Astrocyte (in vitro differentiated cells and primary cell): ENCODE measurements around the gene EML6. TPM values are rescaled to one million over a fixed set of nuclear protein-coding genes. Genes with fewer than 3 reads are reported as not detected.

Experiments
- DNase-seq: peaks from one replicate; pipeline ENCODE4 v3.0.0-alpha.2; 2010; ENCODE audit warnings: low read depth
- FAIRE-seq: peaks from 2 replicates; lab custom pipeline; 2011; peaks lifted over from hg19 to GRCh38; lab: Jason Lieb, UNC
- H2AFZ ChIP-seq: 2 replicates; pipeline ENCODE4 v1.6.0; 2012; ENCODE audit warnings: low read depth, low read length, inconsistent platforms
- H3K27ac ChIP-seq: 2 replicates; pipeline ENCODE4 v1.5.1; 2011; ENCODE audit warnings: low read depth, low read length, inconsistent platforms
- H3K27me3 ChIP-seq: 2 replicates; pipeline ENCODE4 v1.6.0; 2011; ENCODE audit warnings: low read length, inconsistent platforms; ENCODE audit not compliant: insufficient read depth
- H3K36me3 ChIP-seq: 2 replicates; pipeline ENCODE4 v1.5.1; 2011; ENCODE audit warnings: low read length, inconsistent platforms; ENCODE audit not compliant: insufficient read depth
- H3K4me1 ChIP-seq: 2 replicates; pipeline ENCODE4 v1.5.1; 2011; ENCODE audit warnings: low read length, inconsistent platforms; ENCODE audit not compliant: insufficient read depth
- H3K4me2 ChIP-seq: 2 replicates; pipeline ENCODE4 v1.6.0; 2012; ENCODE audit warnings: low read length, inconsistent platforms
- H3K4me3 ChIP-seq: 2 replicates; pipeline ENCODE4 v1.5.1; 2011; ENCODE audit warnings: low read depth, mild to moderate bottlenecking, low read length, inconsistent platforms; ENCODE audit not compliant: insufficient read depth
- H3K79me2 ChIP-seq: 2 replicates; pipeline ENCODE4 v1.6.0; 2012; ENCODE audit warnings: mild to moderate bottlenecking, low read length, inconsistent platforms; ENCODE audit not compliant: insufficient read depth
- H3K9ac ChIP-seq: 2 replicates; pipeline ENCODE4 v1.6.0; 2012; ENCODE audit warnings: mild to moderate bottlenecking, low read length, inconsistent platforms
- H3K9me3 ChIP-seq: 2 replicates; pipeline ENCODE4 v1.5.1; 2012; ENCODE audit warnings: low read depth, mild to moderate bottlenecking, low read length, inconsistent platforms; ENCODE audit not compliant: insufficient read depth
- H4K20me1 ChIP-seq: 2 replicates; pipeline ENCODE4 v1.6.0; 2012; ENCODE audit warnings: low read length, inconsistent platforms; ENCODE audit not compliant: insufficient read depth
- H3K27ac Mint-ChIP-seq: one replicate; pipeline ENCODE4 v1.8.0; 2021; ENCODE audit warnings: mild to moderate bottlenecking, mixed read lengths; ENCODE audit not compliant: unreplicated experiment
- H3K27me3 Mint-ChIP-seq: one replicate; pipeline ENCODE4 v1.8.0; 2021; ENCODE audit warnings: low read depth, mixed read lengths; ENCODE audit not compliant: unreplicated experiment
- H3K36me3 Mint-ChIP-seq: one replicate; pipeline ENCODE4 v1.8.0; 2021; ENCODE audit warnings: low read depth, mixed read lengths; ENCODE audit not compliant: unreplicated experiment
- H3K4me1 Mint-ChIP-seq: one replicate; pipeline ENCODE4 v1.8.0; 2021; ENCODE audit warnings: low read depth, mixed read lengths; ENCODE audit not compliant: unreplicated experiment
- H3K4me3 Mint-ChIP-seq: one replicate; pipeline ENCODE4 v1.8.0; 2021; ENCODE audit warnings: mild to moderate bottlenecking, moderate library complexity, mixed read lengths; ENCODE audit not compliant: unreplicated experiment
- H3K9me3 Mint-ChIP-seq: one replicate; pipeline ENCODE4 v1.8.0; 2021; ENCODE audit warnings: mild to moderate bottlenecking, mixed read lengths; ENCODE audit not compliant: unreplicated experiment
- EZH2 ChIP-seq: IDR thresholded peaks from 2 replicates; pipeline ENCODE4 v1.6.1; 2012; ENCODE audit warnings: mild to moderate bottlenecking, low read length, inconsistent platforms; ENCODE audit not compliant: insufficient read depth
- total RNA-seq: library from RNA; stranded (reverse); gene quantifications from 2 replicates; pipeline ENCODE4 v1.2.1, GENCODE V29; 2021
- TF ChIP-seq, protein P1 (sequence below): IDR thresholded peaks from 2 replicates; pipeline ENCODE4 v1.5.1; 2011; ENCODE audit warnings: low read depth, mild to moderate bottlenecking, inconsistent platforms, low read length, moderate library complexity; ENCODE audit not compliant: insufficient read depth

EML6 gene
- total RNA-seq, 1 donor from 2014 or later, result 0.23 TPM

DNA sequence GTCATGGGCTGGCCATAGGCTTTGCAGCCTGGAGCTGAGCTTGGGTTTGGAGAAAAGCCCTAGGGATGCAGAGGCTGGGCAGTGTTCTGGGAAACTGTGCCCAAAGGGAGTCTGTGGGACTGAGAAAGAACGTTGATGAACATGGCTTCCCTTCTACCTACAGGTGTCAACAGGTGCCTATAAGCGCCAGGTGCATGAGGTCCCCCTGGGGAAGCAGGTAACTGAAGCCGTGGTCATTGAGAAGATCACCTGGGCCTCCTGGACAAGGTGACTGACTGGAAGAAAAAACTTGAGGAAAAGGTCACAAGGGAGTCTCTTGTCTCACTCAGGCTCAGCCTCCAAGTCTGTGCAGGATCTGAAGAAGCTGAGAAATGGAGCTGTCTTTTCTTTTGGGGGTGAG, 243.4 kb downstream of the EML6 start:
- H3K4me3 Mint-ChIP-seq, result no peak overlapping the region
- peaks cover 61% of the 10 kb centered on the region for H4K20me1 ChIP-seq
- no peak overlapping the region for H2AFZ ChIP-seq

DNA sequence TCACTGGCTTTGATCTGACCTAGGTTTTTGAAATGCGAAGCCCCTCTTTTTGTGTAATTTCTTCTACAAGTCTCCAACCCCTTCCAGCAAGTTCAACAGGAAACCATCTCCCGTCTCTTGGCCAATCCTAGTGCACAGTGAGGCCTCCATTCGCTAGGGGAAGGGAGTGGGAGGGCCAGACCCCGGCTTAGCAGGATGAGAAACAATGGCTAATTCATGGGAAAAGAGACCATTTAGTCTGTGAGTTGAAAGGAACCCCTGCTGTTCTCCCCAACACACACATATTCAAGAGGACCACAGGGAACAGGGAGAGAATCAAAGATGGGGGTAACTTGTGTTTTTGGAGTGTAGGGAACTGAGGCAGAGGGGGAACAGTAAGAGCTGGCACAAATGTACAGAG, 243.8 kb downstream of the EML6 start:
- Histone ChIP-seq H3K9ac (no peak overlapping the region), H3K4me3 (no peak overlapping the region), H3K79me2 (peaks cover 40% of the 10 kb centered on the region), H4K20me1 (peaks cover 65% of the 10 kb centered on the region), H3K36me3 (peaks cover 34% of the 10 kb centered on the region), H3K9me3 (no peaks in the 10 kb centered on the region), H3K4me1 (no peaks in the 10 kb centered on the region), H3K27me3 (no peaks in the 10 kb centered on the region), H3K4me2 (no peak overlapping the region), H3K27ac (no peak overlapping the region), H2AFZ (no peak overlapping the region)
- TF ChIP-seq EZH2, result no peak
- TF ChIP-seq, protein P1, sequence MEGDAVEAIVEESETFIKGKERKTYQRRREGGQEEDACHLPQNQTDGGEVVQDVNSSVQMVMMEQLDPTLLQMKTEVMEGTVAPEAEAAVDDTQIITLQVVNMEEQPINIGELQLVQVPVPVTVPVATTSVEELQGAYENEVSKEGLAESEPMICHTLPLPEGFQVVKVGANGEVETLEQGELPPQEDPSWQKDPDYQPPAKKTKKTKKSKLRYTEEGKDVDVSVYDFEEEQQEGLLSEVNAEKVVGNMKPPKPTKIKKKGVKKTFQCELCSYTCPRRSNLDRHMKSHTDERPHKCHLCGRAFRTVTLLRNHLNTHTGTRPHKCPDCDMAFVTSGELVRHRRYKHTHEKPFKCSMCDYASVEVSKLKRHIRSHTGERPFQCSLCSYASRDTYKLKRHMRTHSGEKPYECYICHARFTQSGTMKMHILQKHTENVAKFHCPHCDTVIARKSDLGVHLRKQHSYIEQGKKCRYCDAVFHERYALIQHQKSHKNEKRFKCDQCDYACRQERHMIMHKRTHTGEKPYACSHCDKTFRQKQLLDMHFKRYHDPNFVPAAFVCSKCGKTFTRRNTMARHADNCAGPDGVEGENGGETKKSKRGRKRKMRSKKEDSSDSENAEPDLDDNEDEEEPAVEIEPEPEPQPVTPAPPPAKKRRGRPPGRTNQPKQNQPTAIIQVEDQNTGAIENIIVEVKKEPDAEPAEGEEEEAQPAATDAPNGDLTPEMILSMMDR, result no peak
- Mint-ChIP-seq H3K9me3 (peaks cover 2% of the 10 kb centered on the region), H3K4me1 (peaks cover 26% of the 10 kb centered on the region), H3K27me3 (no peaks in the 10 kb centered on the region), H3K36me3 (peaks cover 38% of the 10 kb centered on the region), H3K27ac (no peak overlapping the region), H3K4me3 (no peak overlapping the region)
- DNase-seq (no peak), FAIRE-seq (no peak)

More for the DNA sequence above, 243.4 kb downstream of the EML6 start:
- Mint-ChIP-seq H3K27me3 (no peaks in the 10 kb centered on the region), H3K36me3 (peaks cover 38% of the 10 kb centered on the region), H3K27ac (peak overlapping the region; percentile 72), H3K9me3 (peaks cover 2% of the 10 kb centered on the region), H3K4me1 (peaks cover 26% of the 10 kb centered on the region)
- DNase-seq (no peak), FAIRE-seq (no peak)
- TF ChIP-seq, protein P1, result no peak
- no peak for TF ChIP-seq EZH2
- H3K9me3 ChIP-seq, result no peaks in the 10 kb centered on the region
- H3K36me3 ChIP-seq, result peaks cover 30% of the 10 kb centered on the region
- no peaks in the 10 kb centered on the region for H3K27me3 ChIP-seq
- H3K4me3 ChIP-seq, result no peak overlapping the region
- no peaks in the 10 kb centered on the region for H3K4me1 ChIP-seq
- H3K4me2 ChIP-seq, result no peak overlapping the region
- peaks cover 36% of the 10 kb centered on the region for H3K79me2 ChIP-seq
- no peak overlapping the region for H3K9ac ChIP-seq
- no peak overlapping the region for H3K27ac ChIP-seq

DNA sequence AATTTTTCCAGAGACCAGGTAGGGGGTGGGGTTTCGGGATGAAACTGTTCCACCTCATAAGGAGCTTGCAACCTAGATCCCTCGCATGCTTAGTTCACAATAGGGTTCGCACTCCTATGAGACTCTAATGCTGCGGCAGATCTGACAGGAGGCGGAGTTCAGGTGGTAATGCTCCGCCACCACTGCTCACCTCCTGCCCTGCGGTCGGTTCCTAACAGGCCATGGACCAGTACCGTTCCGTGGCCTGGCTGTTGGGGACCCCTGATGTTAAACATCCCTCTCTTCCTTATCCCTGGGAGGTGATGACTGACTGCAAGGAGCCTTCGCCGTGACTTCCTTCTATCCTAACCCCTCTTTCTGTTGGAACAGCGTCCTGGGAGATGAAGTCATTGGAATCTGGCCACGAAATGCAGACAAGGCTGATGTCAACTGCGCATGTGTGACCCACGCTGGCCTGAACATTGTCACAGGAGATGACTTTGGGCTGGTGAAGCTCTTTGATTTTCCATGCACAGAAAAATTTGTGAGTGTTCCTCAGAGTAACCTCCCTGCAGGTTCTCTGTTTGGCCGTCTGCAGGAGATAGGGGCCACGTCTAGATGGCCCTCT, 244.4 kb downstream of the EML6 start:
- TF ChIP-seq EZH2, result no peak
- TF ChIP-seq, protein P1, result no peak
- Histone ChIP-seq H3K27ac (no peak overlapping the region), H3K27me3 (no peaks in the 10 kb centered on the region), H3K4me3 (no peak overlapping the region), H3K4me2 (no peak overlapping the region), H3K4me1 (no peaks in the 10 kb centered on the region), H3K36me3 (peaks cover 38% of the 10 kb centered on the region), H3K9ac (no peak overlapping the region), H3K9me3 (no peaks in the 10 kb centered on the region), H2AFZ (no peak overlapping the region), H3K79me2 (peaks cover 46% of the 10 kb centered on the region), H4K20me1 (peaks cover 71% of the 10 kb centered on the region)
- H3K4me3 Mint-ChIP-seq, result no peak overlapping the region
- H3K9me3 Mint-ChIP-seq, result peaks cover 2% of the 10 kb centered on the region
- no peaks in the 10 kb centered on the region for H3K27me3 Mint-ChIP-seq
- FAIRE-seq (no peak), DNase-seq (no peak)
- peaks cover 38% of the 10 kb centered on the region for H3K36me3 Mint-ChIP-seq
- H3K27ac Mint-ChIP-seq, result peak overlapping the region; percentile 69
- H3K4me1 Mint-ChIP-seq, result peaks cover 27% of the 10 kb centered on the region
